Transverse colon (tissue), 4 donors: ENCODE results near the gene YWHAQ.

Experiments
- EP300 ChIP-seq: sonication (generic); formaldehyde crosslinking; IDR thresholded peaks from one replicate; pipeline ENCODE4 v1.6.1; 2017; ENCODE audit warnings: antibody characterized with exemption, low read depth
- POLR2A ChIP-seq: fragments of 450-650 bp; IDR thresholded peaks from one replicate; pipeline ENCODE4 v1.6.1; 2016; ENCODE audit warnings: antibody characterized with exemption, mild to moderate bottlenecking, moderate library complexity
- POLR2AphosphoS5 ChIP-seq, 3 donors: sonication (generic); formaldehyde crosslinking; IDR thresholded peaks; one replicate each; pipeline ENCODE4 v1.6.1; 2016; ENCODE audit warnings: antibody characterized with exemption in 3 of 3
- TF ChIP-seq, protein P1 (sequence below), 5 experiments: fragments of 200-600 bp in 3 of 5; fragments of 450-650 bp in 2 of 5; sonication (generic) in 3 of 5; IDR thresholded peaks; 1 replicate in 2 of 5; 2 replicates in 3 of 5; pipeline ENCODE4 v1.5.1; 2016 to 2017; ENCODE audit warnings: antibody characterized with exemption in 5 of 5, inconsistent platforms in 3 of 5, mild to moderate bottlenecking in 2 of 5, moderate library complexity in 1 of 5

GRCh38 chr2:9680082-9680481 lies 49.3 kb upstream of the YWHAQ start:
- TF ChIP-seq POLR2A (no peak), EP300 (no peak), POLR2AphosphoS5 (IDR thresholded peaks at IDR 0.05) (no peak)
- TF ChIP-seq, protein P1, sequence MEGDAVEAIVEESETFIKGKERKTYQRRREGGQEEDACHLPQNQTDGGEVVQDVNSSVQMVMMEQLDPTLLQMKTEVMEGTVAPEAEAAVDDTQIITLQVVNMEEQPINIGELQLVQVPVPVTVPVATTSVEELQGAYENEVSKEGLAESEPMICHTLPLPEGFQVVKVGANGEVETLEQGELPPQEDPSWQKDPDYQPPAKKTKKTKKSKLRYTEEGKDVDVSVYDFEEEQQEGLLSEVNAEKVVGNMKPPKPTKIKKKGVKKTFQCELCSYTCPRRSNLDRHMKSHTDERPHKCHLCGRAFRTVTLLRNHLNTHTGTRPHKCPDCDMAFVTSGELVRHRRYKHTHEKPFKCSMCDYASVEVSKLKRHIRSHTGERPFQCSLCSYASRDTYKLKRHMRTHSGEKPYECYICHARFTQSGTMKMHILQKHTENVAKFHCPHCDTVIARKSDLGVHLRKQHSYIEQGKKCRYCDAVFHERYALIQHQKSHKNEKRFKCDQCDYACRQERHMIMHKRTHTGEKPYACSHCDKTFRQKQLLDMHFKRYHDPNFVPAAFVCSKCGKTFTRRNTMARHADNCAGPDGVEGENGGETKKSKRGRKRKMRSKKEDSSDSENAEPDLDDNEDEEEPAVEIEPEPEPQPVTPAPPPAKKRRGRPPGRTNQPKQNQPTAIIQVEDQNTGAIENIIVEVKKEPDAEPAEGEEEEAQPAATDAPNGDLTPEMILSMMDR (IDR thresholded peaks at IDR 0.05), result no peak
